HG03064 (cell line): Measurements from ENCODE around the gene JAK1.

Experiments used
- ATAC-seq: cut with Tn5 transposase; IDR thresholded peaks from one replicate; pipeline ENCODE4 v1.9.1; 2021; ENCODE audit warnings: low read depth; ENCODE audit not compliant: unreplicated experiment

Gene JAK1

DNA sequence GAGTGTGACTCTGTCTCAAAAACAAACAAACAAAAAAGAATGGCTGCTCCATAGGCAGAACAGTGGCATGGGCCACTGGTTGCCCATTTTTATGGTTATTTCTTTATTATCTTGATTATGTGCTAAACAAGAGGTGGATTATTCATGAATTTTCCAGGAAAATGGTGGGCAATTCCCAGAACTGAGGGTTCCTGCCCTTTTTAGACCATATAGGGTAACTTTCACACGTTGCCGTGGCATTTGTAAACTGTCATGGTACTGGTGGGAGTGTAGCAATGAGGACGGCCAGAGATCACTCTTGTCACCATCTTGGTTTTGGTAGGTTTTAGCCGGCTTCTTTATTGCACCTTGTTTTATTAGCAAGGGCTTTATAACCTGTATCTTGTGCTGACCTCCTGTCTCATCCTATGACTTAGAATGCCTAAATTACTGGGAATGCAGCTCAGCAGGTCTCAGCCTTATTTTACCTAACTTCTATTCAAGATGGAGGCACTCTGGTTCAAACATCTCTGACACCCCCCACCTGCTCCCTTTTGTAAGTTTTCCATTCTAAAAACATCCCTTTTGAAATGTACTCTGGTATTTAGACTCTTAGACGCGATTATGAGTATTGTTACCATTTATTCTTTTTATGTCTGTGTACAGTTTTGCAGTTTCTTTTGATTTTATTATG is 164.4 kb downstream of the JAK1 start:
- no peak for ATAC-seq

DNA sequence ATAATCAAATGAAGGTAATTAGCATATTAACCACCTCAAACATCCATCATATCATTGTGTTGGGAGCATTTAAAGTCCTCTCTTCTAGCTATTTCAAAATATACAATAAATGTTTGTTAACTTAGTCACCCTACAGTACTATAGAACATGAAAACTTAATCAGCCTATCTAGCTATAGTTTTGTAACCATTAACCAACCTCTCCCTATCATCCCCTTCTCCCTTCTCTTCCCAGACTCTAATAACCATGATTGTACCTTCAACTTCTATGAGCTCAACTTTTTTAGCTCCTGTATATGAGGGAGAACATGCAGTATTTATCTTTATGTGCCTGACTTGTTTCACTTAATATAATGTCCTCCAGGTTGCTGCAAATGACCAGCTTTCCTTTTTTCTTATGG is 167.5 kb downstream of the JAK1 start:
- no peak for ATAC-seq

GRCh38 chr1:64790832-64791487 is 175.4 kb downstream of the JAK1 start:
- no peak for ATAC-seq
